ENCODE measurements around the gene FHDC1. TPM values are rescaled to one million over a fixed set of nuclear protein-coding genes. Genes with fewer than 3 reads are reported as not detected.

Gene FHDC1
- total RNA-seq, 1 donor from 2014 or later, result 1.5 TPM

DNA sequence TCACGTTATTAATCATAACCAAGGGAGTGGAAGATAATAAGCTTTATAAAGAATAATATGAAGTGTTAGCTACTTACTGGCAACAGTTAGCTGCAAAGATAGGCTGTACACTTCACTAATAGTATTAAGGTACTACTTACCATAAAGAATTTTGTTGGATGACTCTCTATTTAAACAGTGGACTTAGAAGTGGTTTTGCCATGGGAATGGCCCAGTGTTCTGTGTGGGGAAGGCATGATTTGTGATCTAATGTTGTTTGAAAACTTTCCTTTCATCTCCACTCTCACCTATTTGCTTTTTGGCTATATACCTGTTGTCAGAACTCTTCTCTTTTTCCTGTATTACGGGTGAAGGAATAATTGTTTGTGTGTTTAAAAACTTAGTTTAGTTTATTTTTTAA, 23.0 kb downstream of the FHDC1 start:
- H3K27me3 Mint-ChIP-seq (ENCODE audit: low read depth, unreplicated experiment), result no peaks in the 10 kb centered on the region
- no peak overlapping the region for H3K4me3 Mint-ChIP-seq (ENCODE audit: unreplicated experiment)
- no peaks in the 10 kb centered on the region for H3K9me3 Mint-ChIP-seq (ENCODE audit: unreplicated experiment)
- Histone ChIP-seq H3K36me3 (ENCODE audit: insufficient read depth, low read length) (no peaks in the 10 kb centered on the region), H3K4me2 (ENCODE audit: low read length) (no peak overlapping the region), H3K79me2 (ENCODE audit: insufficient read depth, low read length) (no peaks in the 10 kb centered on the region), H3K4me1 (ENCODE audit: insufficient read depth, low read length) (peaks cover 9% of the 10 kb centered on the region), H2AFZ (ENCODE audit: low read depth, low read length) (no peak overlapping the region), H3K27ac (ENCODE audit: low read depth, low read length) (no peak overlapping the region), H3K9ac (ENCODE audit: low read length) (no peak overlapping the region), H3K9me3 (ENCODE audit: insufficient read depth, low read depth, low read length) (no peaks in the 10 kb centered on the region), H3K4me3 (ENCODE audit: insufficient read depth, low read depth, low read length) (no peak overlapping the region), H3K27me3 (ENCODE audit: insufficient read depth, low read length) (no peaks in the 10 kb centered on the region), H4K20me1 (ENCODE audit: insufficient read depth, low read length) (no peaks in the 10 kb centered on the region)
- no peak for FAIRE-seq
- H3K36me3 Mint-ChIP-seq (ENCODE audit: low read depth, unreplicated experiment), result no peaks in the 10 kb centered on the region
- no peak overlapping the region for H3K27ac Mint-ChIP-seq (ENCODE audit: unreplicated experiment)
- peaks cover 13% of the 10 kb centered on the region for H3K4me1 Mint-ChIP-seq (ENCODE audit: low read depth, unreplicated experiment)
- no peak for TF ChIP-seq EZH2 (IDR thresholded peaks at IDR 0.05; ENCODE audit: insufficient read depth, low read length)
- TF ChIP-seq, protein P1, sequence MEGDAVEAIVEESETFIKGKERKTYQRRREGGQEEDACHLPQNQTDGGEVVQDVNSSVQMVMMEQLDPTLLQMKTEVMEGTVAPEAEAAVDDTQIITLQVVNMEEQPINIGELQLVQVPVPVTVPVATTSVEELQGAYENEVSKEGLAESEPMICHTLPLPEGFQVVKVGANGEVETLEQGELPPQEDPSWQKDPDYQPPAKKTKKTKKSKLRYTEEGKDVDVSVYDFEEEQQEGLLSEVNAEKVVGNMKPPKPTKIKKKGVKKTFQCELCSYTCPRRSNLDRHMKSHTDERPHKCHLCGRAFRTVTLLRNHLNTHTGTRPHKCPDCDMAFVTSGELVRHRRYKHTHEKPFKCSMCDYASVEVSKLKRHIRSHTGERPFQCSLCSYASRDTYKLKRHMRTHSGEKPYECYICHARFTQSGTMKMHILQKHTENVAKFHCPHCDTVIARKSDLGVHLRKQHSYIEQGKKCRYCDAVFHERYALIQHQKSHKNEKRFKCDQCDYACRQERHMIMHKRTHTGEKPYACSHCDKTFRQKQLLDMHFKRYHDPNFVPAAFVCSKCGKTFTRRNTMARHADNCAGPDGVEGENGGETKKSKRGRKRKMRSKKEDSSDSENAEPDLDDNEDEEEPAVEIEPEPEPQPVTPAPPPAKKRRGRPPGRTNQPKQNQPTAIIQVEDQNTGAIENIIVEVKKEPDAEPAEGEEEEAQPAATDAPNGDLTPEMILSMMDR (IDR thresholded peaks at IDR 0.05; ENCODE audit: insufficient read depth, low read depth, low read length), result no peak
- no peak for DNase-seq (ENCODE audit: low read depth)

DNA sequence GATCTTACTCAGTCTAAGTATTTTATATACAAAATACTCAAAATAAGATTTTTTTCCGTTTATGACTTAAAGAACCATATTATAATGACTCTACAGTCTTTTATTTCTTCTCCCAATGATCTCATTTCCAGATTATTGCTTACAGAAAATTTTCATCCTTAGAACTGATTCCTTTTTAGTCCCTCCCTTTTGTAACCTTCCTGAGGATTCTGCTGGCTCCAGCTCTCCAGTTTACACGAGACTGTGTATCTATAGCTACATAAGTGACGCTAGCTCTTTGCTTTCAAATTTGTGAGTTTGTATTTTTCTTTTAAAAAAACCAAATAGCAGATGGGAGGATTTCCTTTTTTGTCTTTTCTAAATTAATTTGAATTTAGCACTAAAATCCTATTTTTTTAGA, 24.0 kb downstream of the FHDC1 start:
- FAIRE-seq (no peak), DNase-seq (ENCODE audit: low read depth) (no peak)
- Histone ChIP-seq H3K36me3 (ENCODE audit: insufficient read depth, low read length) (no peaks in the 10 kb centered on the region), H3K4me2 (ENCODE audit: low read length) (no peak overlapping the region), H3K4me3 (ENCODE audit: insufficient read depth, low read depth, low read length) (no peak overlapping the region), H3K9ac (ENCODE audit: low read length) (no peak overlapping the region), H3K27me3 (ENCODE audit: insufficient read depth, low read length) (no peaks in the 10 kb centered on the region), H2AFZ (ENCODE audit: low read depth, low read length) (no peak overlapping the region), H3K9me3 (ENCODE audit: insufficient read depth, low read depth, low read length) (no peaks in the 10 kb centered on the region), H3K27ac (ENCODE audit: low read depth, low read length) (no peak overlapping the region), H4K20me1 (ENCODE audit: insufficient read depth, low read length) (no peaks in the 10 kb centered on the region), H3K4me1 (ENCODE audit: insufficient read depth, low read length) (peaks cover 9% of the 10 kb centered on the region), H3K79me2 (ENCODE audit: insufficient read depth, low read length) (no peaks in the 10 kb centered on the region)
- no peak for TF ChIP-seq EZH2 (IDR thresholded peaks at IDR 0.05; ENCODE audit: insufficient read depth, low read length)
- TF ChIP-seq, protein P1 (IDR thresholded peaks at IDR 0.05; ENCODE audit: insufficient read depth, low read depth, low read length), result no peak
- no peak overlapping the region for H3K4me3 Mint-ChIP-seq (ENCODE audit: unreplicated experiment)
- no peak overlapping the region for H3K27ac Mint-ChIP-seq (ENCODE audit: unreplicated experiment)
- peaks cover 13% of the 10 kb centered on the region for H3K4me1 Mint-ChIP-seq (ENCODE audit: low read depth, unreplicated experiment)
- H3K9me3 Mint-ChIP-seq (ENCODE audit: unreplicated experiment), result no peaks in the 10 kb centered on the region
- no peaks in the 10 kb centered on the region for H3K27me3 Mint-ChIP-seq (ENCODE audit: low read depth, unreplicated experiment)
- H3K36me3 Mint-ChIP-seq (ENCODE audit: low read depth, unreplicated experiment), result no peaks in the 10 kb centered on the region

DNA sequence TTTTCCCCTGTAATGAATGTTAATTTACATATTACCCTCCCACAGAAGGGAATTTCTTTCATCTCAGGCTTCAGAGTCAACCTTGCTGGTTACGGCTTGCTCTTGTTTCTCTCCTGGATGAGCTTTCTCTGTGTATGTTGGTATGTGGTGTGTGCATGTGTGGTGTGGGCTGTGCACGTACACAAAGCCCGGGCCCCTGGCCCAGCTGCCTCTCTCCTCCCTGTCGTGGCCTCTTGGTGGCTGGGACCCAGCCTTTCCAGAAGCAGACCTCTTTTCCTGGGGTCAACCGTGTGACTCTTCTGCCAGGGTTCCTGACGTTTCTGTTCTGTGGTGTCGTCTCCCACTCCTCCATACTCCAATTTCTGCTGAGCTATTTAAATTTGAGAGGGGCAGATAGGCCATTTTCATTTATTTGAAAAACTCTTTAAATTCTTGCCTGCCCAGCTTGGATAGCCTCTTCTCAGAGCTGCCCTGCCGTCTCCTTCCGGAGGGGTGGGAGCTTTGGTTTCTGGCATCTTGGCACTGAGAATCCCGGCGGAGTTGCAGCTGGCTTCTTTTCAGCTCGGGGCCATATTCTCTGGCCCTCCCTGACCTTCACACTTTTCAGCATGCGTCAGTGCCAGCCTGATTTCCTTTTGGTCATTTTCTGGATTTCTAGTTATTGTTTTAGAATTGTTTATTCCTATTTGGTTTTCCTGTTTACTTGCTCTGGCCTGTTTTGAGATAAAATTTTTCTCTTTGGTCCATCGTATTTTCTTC, 25.1 kb downstream of the FHDC1 start:
- no peak overlapping the region for H3K27ac ChIP-seq (ENCODE audit: low read depth, low read length)
- FAIRE-seq (no peak), DNase-seq (ENCODE audit: low read depth) (no peak)
- TF ChIP-seq, protein P1 (IDR thresholded peaks at IDR 0.05; ENCODE audit: insufficient read depth, low read depth, low read length), result no peak
- no peak for TF ChIP-seq EZH2 (IDR thresholded peaks at IDR 0.05; ENCODE audit: insufficient read depth, low read length)
- no peak overlapping the region for H3K4me3 Mint-ChIP-seq (ENCODE audit: unreplicated experiment)
- no peaks in the 10 kb centered on the region for H3K9me3 Mint-ChIP-seq (ENCODE audit: unreplicated experiment)
- no peaks in the 10 kb centered on the region for H4K20me1 ChIP-seq (ENCODE audit: insufficient read depth, low read length)
- H3K36me3 ChIP-seq (ENCODE audit: insufficient read depth, low read length), result no peaks in the 10 kb centered on the region
- H3K79me2 ChIP-seq (ENCODE audit: insufficient read depth, low read length), result no peaks in the 10 kb centered on the region
- H3K36me3 Mint-ChIP-seq (ENCODE audit: low read depth, unreplicated experiment), result no peaks in the 10 kb centered on the region
- H3K4me1 Mint-ChIP-seq (ENCODE audit: low read depth, unreplicated experiment), result peaks cover 13% of the 10 kb centered on the region
- H3K27ac Mint-ChIP-seq (ENCODE audit: unreplicated experiment), result no peak overlapping the region
- H3K4me1 ChIP-seq (ENCODE audit: insufficient read depth, low read length), result peaks cover 9% of the 10 kb centered on the region
- no peak overlapping the region for H3K9ac ChIP-seq (ENCODE audit: low read length)
- no peak overlapping the region for H2AFZ ChIP-seq (ENCODE audit: low read depth, low read length)
- no peak overlapping the region for H3K4me2 ChIP-seq (ENCODE audit: low read length)
- H3K4me3 ChIP-seq (ENCODE audit: insufficient read depth, low read depth, low read length), result no peak overlapping the region
- no peaks in the 10 kb centered on the region for H3K27me3 Mint-ChIP-seq (ENCODE audit: low read depth, unreplicated experiment)
- H3K9me3 ChIP-seq (ENCODE audit: insufficient read depth, low read depth, low read length), result no peaks in the 10 kb centered on the region
- no peaks in the 10 kb centered on the region for H3K27me3 ChIP-seq (ENCODE audit: insufficient read depth, low read length)

All from astrocyte (in vitro differentiated cells and primary cell).